ENCODE results near the gene WSB1. TPM values are rescaled to one million over a fixed set of nuclear protein-coding genes. Genes with fewer than 3 reads are reported as not detected.

Gene WSB1
- total RNA-seq, 1 experiment from 2014 or later, result 66.2 TPM

DNA sequence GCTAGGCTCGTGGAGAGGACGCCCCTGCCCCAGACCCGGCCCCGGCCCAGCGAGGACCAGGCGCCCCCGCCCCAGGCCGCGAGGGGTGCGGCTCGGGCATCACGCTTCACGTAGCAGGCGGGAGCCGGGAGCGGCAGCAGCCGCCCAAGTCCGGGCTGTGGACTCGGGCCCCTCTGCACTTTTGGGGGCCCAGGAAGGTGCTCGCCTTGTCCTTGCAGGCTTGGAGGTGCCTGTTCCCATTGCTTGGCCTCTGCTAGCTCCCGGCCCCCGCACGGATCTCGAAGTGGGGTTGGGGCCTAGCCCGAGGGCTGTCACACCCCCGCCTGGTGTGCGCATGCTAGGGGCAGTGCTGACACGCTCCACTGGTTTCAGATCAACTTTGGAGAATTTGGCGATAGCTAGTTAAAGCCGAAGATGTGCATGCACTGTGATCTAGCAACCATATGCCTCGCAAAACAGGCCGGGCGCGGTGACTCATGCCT lies 55.7 kb downstream of the WSB1 start:
- no peak overlapping the region for H3K27ac ChIP-seq
- no peaks in the 10 kb centered on the region for H4K20me1 ChIP-seq (ENCODE audit: insufficient read depth)
- peaks cover 13% of the 10 kb centered on the region for H3K79me2 ChIP-seq (ENCODE audit: low read depth)
- H3K4me2 ChIP-seq, result no peak overlapping the region
- TF ChIP-seq, protein P1, sequence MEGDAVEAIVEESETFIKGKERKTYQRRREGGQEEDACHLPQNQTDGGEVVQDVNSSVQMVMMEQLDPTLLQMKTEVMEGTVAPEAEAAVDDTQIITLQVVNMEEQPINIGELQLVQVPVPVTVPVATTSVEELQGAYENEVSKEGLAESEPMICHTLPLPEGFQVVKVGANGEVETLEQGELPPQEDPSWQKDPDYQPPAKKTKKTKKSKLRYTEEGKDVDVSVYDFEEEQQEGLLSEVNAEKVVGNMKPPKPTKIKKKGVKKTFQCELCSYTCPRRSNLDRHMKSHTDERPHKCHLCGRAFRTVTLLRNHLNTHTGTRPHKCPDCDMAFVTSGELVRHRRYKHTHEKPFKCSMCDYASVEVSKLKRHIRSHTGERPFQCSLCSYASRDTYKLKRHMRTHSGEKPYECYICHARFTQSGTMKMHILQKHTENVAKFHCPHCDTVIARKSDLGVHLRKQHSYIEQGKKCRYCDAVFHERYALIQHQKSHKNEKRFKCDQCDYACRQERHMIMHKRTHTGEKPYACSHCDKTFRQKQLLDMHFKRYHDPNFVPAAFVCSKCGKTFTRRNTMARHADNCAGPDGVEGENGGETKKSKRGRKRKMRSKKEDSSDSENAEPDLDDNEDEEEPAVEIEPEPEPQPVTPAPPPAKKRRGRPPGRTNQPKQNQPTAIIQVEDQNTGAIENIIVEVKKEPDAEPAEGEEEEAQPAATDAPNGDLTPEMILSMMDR (conservative IDR thresholded peaks at IDR 0.05), result no peak
- TF ChIP-seq EZH2 (IDR thresholded peaks at IDR 0.05; ENCODE audit: low read depth), result no peak
- intact Hi-C loops (cut with micrococcal nuclease; ENCODE audit: unreplicated experiment), result no loop called here
- CTCF ChIA-PET, result no interaction called here
- no peaks in the 10 kb centered on the region for H3K9me3 ChIP-seq (ENCODE audit: insufficient read depth, low read depth)
- no peak for DNase-seq
- H3K27me3 ChIP-seq (ENCODE audit: insufficient read depth, low read depth), result no peaks in the 10 kb centered on the region
- POLR2A ChIA-PET (ENCODE audit: unreplicated experiment), result no interaction called here
- no peaks in the 10 kb centered on the region for H3K9me2 ChIP-seq (ENCODE audit: insufficient read depth)
- peaks cover 5% of the 10 kb centered on the region; the same call in 1 of the 2 replicates for H3F3A ChIP-seq (ENCODE audit: insufficient read depth, low read depth)
- BruUV-seq (replicated peaks), result no TSS peak
- no peak overlapping the region for H3K4me3 ChIP-seq
- no peak overlapping the region for H2AFZ ChIP-seq
- no peaks in the 10 kb centered on the region for H3K36me3 ChIP-seq (ENCODE audit: low read depth)
- peaks cover 11% of the 10 kb centered on the region; the same call in 1 of the 2 replicates for H3K4me1 ChIP-seq (replicated peaks; ENCODE audit: insufficient read depth)

DNA sequence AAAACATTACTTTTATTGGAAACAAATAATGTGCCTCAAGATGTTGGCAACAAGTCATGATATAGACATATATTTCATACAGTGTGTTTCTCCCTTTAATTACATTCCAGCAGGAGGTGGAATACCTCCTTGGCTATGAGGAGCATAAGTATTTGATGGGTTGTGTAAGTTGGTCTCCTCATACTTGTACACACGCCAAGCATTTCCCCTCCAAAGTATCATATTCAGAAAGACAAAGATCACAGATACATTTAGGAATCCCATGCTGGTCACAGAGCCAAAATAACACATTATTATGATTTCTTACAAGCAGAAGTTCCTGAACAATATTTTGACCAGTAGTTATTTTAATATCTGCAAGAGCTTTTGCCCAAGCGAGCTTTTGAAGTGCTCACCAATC lies 57.8 kb downstream of the WSB1 start:
- Histone ChIP-seq H3K4me1 (replicated peaks; ENCODE audit: insufficient read depth) (peaks cover 11% of the 10 kb centered on the region; the same call in 1 of the 2 replicates), H3K36me3 (ENCODE audit: low read depth) (no peaks in the 10 kb centered on the region), H2AFZ (no peak overlapping the region), H4K20me1 (ENCODE audit: insufficient read depth) (no peaks in the 10 kb centered on the region), H3K9me2 (ENCODE audit: insufficient read depth) (no peaks in the 10 kb centered on the region), H3K9me3 (ENCODE audit: insufficient read depth, low read depth) (no peaks in the 10 kb centered on the region), H3K27me3 (ENCODE audit: insufficient read depth, low read depth) (no peaks in the 10 kb centered on the region), H3K27ac (no peak overlapping the region), H3F3A (ENCODE audit: insufficient read depth, low read depth) (peaks cover 5% of the 10 kb centered on the region; the same call in 1 of the 2 replicates), H3K4me2 (0 out of 2 replicates have a peak overlapping the region, but pooled peaks have one; percentile 97), H3K4me3 (no peak overlapping the region), H3K79me2 (ENCODE audit: low read depth) (peaks cover 13% of the 10 kb centered on the region)
- CTCF ChIA-PET, result no interaction called here
- no TSS peak for BruUV-seq (replicated peaks)
- DNase-seq, result no peak
- POLR2A ChIA-PET (ENCODE audit: unreplicated experiment), result no interaction called here
- intact Hi-C loops (cut with micrococcal nuclease; ENCODE audit: unreplicated experiment), result loop anchor here (2.0 kb wide), 3 partner anchors 79 to 201 kb away; no protein-coding TSS in a partner anchor
- TF ChIP-seq EZH2 (IDR thresholded peaks at IDR 0.05; ENCODE audit: low read depth), result no peak
- TF ChIP-seq, protein P1 (conservative IDR thresholded peaks at IDR 0.05), result no peak

DNA sequence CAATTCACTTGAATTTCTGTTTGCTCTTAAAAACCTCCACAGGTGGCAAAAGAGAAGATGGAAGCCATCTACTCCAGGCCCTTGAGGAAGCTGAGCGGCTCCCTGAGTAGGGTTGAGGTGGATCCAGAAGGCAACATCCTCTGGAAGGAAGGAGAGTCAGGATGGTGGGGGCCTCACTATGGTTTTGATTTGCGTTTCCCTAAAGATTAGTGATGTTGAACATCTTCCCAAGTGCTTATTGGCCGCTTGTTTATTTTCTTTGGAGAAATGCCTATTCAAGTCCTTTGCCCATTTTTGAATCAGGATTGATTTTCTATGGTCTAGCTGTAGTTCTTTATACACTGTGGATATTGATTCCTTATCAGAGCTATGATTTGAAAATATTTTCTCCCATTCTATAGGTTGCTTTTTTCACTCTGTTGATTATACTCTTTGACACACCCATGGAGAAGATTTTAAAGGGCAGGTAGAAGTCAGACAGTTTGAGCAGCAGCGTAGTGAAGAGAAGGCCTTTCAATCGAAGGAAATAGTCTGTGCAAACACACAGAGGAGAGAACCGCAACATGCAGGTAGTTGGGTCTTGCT lies 58.6 kb downstream of the WSB1 start:
- H3K9me2 ChIP-seq (ENCODE audit: insufficient read depth), result no peaks in the 10 kb centered on the region
- peak overlapping the region; percentile 62 for H3K4me3 ChIP-seq
- no peaks in the 10 kb centered on the region for H3K9me3 ChIP-seq (ENCODE audit: insufficient read depth, low read depth)
- no peaks in the 10 kb centered on the region for H3K36me3 ChIP-seq (ENCODE audit: low read depth)
- H3K4me1 ChIP-seq (replicated peaks; ENCODE audit: insufficient read depth), result peaks cover 11% of the 10 kb centered on the region; the same call in 1 of the 2 replicates
- no peak overlapping the region for H2AFZ ChIP-seq
- ChIA-PET CTCF (no interaction called here), POLR2A (ENCODE audit: unreplicated experiment) (no interaction called here)
- peak overlapping the region; percentile 74 for H3K27ac ChIP-seq
- peaks cover 13% of the 10 kb centered on the region for H3K79me2 ChIP-seq (ENCODE audit: low read depth)
- H3K27me3 ChIP-seq (ENCODE audit: insufficient read depth, low read depth), result no peaks in the 10 kb centered on the region
- TF ChIP-seq EZH2 (IDR thresholded peaks at IDR 0.05; ENCODE audit: low read depth), result no peak
- TF ChIP-seq, protein P1 (conservative IDR thresholded peaks at IDR 0.05), result no peak
- BruUV-seq (replicated peaks), result no TSS peak
- H3K4me2 ChIP-seq, result peak overlapping the region; percentile 97
- no peaks in the 10 kb centered on the region for H4K20me1 ChIP-seq (ENCODE audit: insufficient read depth)
- peaks cover 5% of the 10 kb centered on the region; the same call in 1 of the 2 replicates for H3F3A ChIP-seq (ENCODE audit: insufficient read depth, low read depth)
- DNase-seq, result no peak
- intact Hi-C loops (cut with micrococcal nuclease; ENCODE audit: unreplicated experiment), result loop anchor here (1.0 to 2.0 kb wide), 4 partner anchors 78 to 200 kb away; no protein-coding TSS in a partner anchor

Measured in PC-9 (cell line).